ENCODE data around the gene ISCA2.

Gene ISCA2

GRCh38 chr14:74463697-74464096 lies 29.9 kb upstream of the ISCA2 start:
- no peak for TF ChIP-seq CTCF (IDR thresholded peaks at IDR 0.05)

- TF ChIP-seq CTCF (IDR thresholded peaks at IDR 0.05): no peak
Observed at GRCh38 chr14:74464785-74465184, 28.8 kb upstream of the ISCA2 start.

GRCh38 chr14:74465335-74465734 lies 28.2 kb upstream of the ISCA2 start:
- TF ChIP-seq CTCF (IDR thresholded peaks at IDR 0.05): no peak

- TF ChIP-seq CTCF (IDR thresholded peaks at IDR 0.05): no peak
Observed at GRCh38 chr14:74468513-74468912, 25.1 kb upstream of the ISCA2 start.

- TF ChIP-seq CTCF (IDR thresholded peaks at IDR 0.05): no peak
Observed at GRCh38 chr14:74469548-74470518, 23.7 kb upstream of the ISCA2 start.

GRCh38 chr14:74472601-74473000 lies 21.0 kb upstream of the ISCA2 start:
- no peak for TF ChIP-seq CTCF (IDR thresholded peaks at IDR 0.05)

GRCh38 chr14:74474376-74474775 lies 19.2 kb upstream of the ISCA2 start:
- TF ChIP-seq CTCF (IDR thresholded peaks at IDR 0.05): no peak
